NCI-H82 treated with DMSO at 0.1 percent for 48 hours (cell line): ENCODE measurements around the gene KIF1B.
"Not testable (repeated sequence)": the region's sequence is repeated elsewhere in the genome, so short reads cannot be mapped to it uniquely, and the experiment has no call there.

Source experiments
- DNase-seq: peaks from one replicate; lab custom pipeline; 2025; ENCODE audit not compliant: unreplicated experiment; lab: John Stamatoyannopoulos, UW

KIF1B gene

GRCh38 chr1:10384219-10384618 lies 173.8 kb downstream of the KIF1B start:
- DNase-seq, result no peak

DNA sequence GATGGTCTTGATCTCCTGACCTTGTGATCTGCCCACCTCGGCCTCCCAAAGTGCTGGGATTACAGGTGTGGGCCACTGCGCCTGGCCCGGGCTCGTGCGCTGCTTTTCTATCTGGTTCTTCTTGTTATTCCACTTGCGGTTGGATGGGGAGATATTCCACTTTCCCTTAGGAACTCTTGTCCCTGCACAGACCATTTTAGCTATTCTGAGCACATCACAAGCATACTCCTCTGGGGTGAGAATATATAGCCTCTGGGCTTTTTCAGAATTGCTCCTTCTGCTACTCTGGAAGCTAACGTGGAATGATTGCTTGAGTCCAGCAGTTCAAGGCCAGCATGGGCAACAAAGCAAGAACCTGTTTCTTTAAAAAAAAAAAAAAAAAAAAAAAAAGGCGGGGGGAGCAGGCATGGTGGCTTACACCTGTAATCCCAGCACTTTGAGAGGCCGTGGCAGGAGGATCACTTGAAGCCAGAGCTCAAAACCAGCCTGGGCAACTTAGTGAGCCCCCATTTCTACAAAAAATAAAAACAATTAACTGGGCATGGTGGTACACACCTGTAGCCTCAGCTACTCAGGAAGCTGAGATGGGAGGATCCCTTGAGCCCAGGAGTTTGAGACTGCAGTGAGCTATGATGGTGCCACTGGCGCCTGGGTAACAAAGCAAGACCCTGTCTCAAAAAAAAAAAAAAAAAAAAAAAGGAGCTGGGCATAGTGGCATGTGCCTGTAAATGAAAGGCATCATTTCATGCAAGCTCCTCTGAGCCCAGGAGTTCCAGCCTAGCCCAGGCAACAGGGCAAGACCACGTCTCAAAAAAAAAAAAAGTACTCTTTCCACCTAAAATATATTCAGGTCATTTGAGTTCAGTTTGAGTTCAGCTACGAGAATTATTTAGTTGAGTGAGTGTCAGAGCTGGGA lies 176.6 kb downstream of the KIF1B start:
- no peak for DNase-seq

DNA sequence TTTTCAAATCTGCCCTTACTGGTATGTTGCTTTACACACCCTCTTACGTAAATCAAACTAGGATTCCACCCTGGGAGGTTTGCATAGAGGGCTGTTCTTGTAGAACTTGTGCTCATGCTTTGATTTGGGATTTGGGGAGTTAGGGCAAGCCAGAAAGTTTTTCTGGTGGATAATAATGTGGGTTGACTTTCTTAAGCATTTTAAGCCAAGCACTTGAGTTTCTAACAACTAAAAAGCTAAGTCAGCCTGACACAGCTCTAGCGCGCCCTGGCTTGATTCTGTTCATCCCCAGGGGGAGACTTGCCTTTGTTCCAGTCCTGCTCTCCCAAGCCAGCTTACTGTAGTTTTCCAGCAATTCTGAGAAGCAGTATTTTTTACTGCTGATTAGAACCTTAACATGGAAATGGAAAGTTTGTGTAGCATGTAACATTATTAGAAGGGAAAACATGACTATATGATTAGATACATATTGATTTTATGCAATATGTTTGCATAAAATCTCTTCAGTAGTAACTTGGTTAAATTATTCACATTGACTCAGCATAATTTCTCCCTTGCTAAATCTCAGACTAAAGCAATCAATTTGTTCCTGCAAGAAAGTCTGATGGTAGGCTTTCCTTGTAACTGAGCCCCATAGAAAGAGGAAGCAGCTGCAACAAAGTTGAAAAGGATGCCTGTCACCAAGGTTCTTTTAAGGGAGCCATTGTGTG lies 177.5 kb downstream of the KIF1B start:
- DNase-seq, result no peak

GRCh38 chr1:10388387-10388715 lies 178.0 kb downstream of the KIF1B start:
- DNase-seq, result no peak

GRCh38 chr1:10389271-10389973 lies 179.1 kb downstream of the KIF1B start:
- no peak for DNase-seq

DNA sequence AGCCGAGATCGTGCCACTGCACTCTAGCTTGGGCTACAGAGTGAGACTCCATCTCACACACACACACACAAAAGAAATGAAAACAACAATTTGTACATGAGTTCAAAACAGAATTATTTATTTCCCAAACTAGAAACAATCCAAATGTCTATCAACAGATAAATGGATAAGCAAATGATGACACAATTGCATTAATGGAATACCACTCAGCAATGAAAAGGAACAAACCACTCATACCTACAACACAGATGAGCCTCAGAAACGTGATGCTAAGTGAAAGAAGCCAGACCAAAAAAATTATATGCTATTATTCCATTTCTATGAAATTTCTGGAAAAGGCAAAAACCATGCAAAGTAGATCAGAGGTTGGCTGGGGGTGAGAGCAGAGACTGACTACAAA lies 186.5 kb downstream of the KIF1B start:
- no peak for DNase-seq

- no peak for DNase-seq
Observed at GRCh38 chr1:10398278-10398733, 187.9 kb downstream of the KIF1B start.

DNA sequence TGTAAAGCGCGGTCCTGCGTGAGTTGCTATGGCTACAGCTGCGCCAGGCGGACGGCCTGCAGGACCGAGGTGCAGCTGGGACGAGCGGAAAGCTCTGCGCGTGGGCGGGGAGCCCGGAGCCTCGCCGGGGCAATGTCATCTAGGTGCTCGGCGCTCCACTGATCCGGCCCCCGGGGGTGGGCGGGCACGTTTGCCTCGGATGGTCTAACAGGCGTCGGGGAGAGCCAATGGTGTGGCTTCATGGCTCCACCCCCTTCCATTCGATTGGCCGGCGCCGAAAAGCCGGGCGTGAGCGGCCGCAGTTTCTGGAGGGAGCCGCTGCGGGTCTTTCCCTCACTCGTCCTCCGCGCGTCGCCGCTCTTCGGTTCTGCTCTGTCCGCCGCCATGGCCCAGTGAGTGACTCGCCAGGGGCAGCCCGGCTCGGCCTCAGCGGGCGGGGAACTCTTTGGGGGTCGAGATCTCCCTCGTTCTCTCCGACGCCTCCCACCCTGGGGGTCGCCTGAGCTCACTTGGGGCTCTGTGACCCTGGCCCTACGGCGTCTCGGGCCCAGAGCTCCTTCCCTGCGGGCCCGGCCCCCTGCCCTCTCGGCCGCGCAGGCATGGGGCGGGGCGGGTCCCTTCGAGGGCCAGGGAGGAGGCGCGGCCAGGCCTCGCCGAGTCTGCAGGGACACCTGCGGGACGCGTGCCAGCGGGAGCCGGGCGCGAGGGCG lies 188.5 kb downstream of the KIF1B start, which contains the start of gene PGD:
TSS of gene PGD (plus strand) at position 331 of the 710 bp plus-strand sequence. CDS start at position 385, 54 bp downstream.
- peak; percentile 92 for DNase-seq

GRCh38 chr1:10399444-10399941 lies 189.1 kb downstream of the KIF1B start:
- no peak for DNase-seq

DNA sequence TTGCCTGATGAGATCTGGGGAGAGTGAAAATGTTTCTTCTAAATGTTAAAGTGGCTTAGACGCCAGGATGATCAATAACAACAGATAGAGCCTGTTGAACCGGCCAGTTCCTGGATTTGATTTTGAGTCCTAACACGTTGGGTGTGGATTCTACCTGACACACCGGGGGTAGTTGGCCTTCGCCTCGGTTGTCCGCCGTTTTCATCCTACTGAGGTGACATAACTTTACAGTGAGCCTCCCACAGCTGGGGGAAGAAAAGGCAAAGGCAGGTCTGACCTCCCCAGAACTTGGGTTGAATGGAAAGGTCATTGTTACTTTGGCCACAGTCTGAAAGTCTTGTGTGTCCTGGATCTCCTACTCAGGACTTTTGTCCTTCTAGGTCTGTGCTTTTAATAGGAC lies 189.6 kb downstream of the KIF1B start:
- no peak for DNase-seq

DNA sequence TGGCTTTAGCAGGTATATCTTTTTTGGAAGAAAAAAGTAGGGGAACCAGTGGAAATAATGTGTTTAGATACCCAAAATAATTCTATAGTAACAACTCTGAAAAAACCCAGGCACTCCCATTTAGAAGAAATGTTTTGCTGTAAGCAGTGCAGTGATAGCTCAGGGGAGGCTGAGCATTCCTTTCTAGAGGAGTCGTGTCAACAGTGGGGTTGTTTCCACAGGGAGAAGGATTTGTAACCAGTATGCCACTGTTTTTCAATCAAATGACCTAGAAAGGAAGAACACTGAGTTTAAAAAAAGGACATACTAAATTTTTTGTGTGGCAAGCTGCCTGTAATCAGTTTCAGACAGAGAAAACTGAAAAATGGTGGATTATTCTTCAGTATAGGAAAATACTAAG lies 190.9 kb downstream of the KIF1B start:
- no peak for DNase-seq

- DNase-seq, result no peak
Observed at GRCh38 chr1:10402729-10403274, 192.4 kb downstream of the KIF1B start.

- DNase-seq, result no peak
Observed at GRCh38 chr1:10407201-10407600, 196.8 kb downstream of the KIF1B start.

DNA sequence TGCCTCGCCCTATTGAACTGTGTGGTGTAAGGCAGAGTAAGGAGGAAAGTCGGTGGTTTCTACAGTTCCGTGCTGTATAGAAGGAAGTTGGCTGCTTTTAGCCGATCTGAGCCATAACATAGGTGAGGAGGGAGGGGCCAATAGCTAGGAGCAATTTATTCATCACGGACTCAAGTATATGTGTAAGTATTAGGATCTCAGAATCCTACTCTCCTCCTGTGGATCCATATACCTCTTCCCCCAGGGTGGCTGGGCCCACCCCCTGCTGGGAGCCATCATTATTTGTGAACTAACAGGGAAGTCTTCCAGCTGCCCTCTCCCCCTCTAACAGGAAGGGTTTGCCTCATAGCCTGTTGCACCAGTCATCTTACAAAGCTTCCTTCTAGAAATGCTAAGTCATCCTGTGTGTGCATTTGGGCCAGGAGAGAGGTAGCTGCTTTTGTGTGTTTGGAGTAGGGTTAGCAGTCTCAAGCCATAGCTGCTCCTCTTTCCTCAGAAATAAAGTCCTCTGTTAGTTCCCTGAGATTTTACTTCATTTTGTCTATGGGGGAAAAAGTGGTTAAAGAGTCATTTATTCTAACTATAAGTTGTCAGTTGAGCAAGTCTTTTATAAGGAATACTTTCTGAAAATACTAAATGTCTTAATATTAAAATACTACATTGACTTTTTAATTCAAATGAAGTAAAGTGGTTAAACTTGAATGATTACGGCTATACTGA lies 205.0 kb downstream of the KIF1B start:
- no peak for DNase-seq

GRCh38 chr1:10415967-10416366 lies 205.6 kb downstream of the KIF1B start:
- not testable (repeated sequence) for DNase-seq

- DNase-seq, result not testable (repeated sequence)
Observed at GRCh38 chr1:10418741-10419140, 208.4 kb downstream of the KIF1B start.

DNA sequence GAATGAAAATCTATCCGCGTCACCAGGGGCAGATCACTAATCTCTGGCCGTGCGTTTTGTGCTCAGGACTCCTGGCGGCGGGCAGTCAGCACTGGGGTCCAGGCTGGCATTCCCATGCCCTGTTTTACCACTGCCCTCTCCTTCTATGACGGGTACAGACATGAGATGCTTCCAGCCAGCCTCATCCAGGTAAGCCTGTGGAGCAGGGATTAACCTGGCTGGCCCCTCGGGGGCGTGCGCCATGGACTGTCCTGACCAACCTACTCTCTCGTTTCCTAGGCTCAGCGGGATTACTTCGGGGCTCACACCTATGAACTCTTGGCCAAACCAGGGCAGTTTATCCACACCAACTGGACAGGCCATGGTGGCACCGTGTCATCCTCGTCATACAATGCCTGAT lies 209.0 kb downstream of the KIF1B start:
- no peak for DNase-seq

- DNase-seq, result no peak
Observed at GRCh38 chr1:10421637-10422036, 211.3 kb downstream of the KIF1B start.

GRCh38 chr1:10424034-10424433 lies 213.7 kb downstream of the KIF1B start:
- no peak for DNase-seq

DNA sequence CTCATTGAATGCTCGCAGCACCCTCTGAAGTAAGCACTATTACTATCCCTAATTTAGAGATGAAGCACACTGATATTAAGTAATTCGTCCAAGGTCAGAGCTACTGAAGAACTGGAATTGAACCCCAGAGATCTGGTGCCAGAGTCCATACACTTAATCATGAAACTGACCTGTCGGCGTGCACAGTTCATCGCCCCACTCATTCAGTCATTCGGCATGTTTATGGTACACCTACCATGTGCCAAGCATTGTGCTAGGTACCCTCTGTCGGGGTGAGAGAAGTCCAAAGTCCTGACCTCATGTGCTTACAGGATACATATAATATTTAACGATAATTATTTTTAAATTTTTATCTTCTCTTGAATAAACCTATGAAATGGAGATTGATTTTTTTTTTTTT lies 214.3 kb downstream of the KIF1B start:
- DNase-seq, result no peak
